ENCODE data around the gene GJD3. TPM values are rescaled to one million over a fixed set of nuclear protein-coding genes. Genes with fewer than 3 reads are reported as not detected.
"Not testable (repeated sequence)": the region's sequence is repeated elsewhere in the genome, so short reads cannot be mapped to it uniquely, and the experiment has no call there.

The GJD3 gene
- total RNA-seq, 1 donor from 2014 or later: not detected

DNA sequence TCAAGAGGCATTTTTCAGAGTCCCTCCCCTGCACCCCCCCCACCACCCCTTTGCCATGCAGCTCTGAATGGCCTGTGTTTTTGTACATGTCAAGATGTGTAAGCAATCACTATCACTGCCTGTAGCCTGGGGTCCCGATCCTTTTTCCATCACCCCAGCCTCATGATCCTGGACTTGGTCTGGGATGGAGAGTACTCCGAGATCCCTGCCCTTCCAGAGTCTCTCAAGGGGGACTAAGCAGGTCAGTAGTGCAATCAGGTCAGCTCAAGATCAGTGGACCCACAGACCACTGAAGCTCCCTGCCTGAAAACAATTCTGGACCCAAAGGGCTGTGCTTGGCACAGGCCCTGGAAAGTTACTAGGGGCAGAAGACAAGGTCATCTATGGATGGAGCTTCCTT lies 7.5 kb upstream of the GJD3 start:
- Histone ChIP-seq H3K27me3 (no peaks in the 10 kb centered on the region), H3K36me3 (no peaks in the 10 kb centered on the region), H3K4me1 (no peaks in the 10 kb centered on the region), H3K9me3 (no peaks in the 10 kb centered on the region), H3K27ac (no peak overlapping the region), H3K4me3 (no peak overlapping the region)
- TF ChIP-seq, protein P1, sequence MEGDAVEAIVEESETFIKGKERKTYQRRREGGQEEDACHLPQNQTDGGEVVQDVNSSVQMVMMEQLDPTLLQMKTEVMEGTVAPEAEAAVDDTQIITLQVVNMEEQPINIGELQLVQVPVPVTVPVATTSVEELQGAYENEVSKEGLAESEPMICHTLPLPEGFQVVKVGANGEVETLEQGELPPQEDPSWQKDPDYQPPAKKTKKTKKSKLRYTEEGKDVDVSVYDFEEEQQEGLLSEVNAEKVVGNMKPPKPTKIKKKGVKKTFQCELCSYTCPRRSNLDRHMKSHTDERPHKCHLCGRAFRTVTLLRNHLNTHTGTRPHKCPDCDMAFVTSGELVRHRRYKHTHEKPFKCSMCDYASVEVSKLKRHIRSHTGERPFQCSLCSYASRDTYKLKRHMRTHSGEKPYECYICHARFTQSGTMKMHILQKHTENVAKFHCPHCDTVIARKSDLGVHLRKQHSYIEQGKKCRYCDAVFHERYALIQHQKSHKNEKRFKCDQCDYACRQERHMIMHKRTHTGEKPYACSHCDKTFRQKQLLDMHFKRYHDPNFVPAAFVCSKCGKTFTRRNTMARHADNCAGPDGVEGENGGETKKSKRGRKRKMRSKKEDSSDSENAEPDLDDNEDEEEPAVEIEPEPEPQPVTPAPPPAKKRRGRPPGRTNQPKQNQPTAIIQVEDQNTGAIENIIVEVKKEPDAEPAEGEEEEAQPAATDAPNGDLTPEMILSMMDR (IDR thresholded peaks at IDR 0.05): no peak
- DNase-seq (ENCODE audit: low spot score in 2 of 2): peak in 1 of 2 donors; percentile 30
- intact Hi-C loops (cut with DNase I): no loop called here

DNA sequence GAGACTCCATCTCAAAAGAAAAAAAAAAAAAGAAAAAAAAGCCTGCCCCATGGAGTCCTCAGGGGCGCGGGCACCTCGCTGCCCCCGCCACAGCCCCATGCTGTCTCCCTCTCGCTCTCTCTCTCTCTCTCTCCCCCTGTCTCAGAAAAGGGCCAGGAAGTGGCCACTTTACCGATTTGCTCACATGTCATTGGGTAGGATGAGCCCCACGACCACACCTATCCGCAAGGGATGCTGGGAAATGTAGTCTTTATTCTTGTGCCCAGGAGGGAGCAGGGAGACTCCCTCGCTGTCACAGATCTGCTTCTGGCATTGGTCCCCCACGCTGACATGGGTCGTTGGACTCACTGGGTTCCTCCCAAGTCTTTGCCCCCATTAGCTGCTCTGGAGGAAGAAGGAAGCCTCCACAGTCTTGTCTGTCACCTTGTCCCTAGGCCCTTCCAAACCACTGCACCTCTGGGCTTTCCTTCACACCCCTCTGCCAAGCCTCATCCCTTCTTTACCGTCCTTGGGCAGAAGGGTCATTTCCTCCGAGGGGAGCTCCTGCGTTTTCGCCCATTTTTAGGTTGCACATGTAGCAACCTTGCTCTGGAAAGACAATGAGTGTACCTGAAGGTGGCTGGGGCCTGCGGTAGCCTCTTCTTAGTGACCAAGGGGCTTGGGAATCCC lies 6.9 kb upstream of the GJD3 start:
- Histone ChIP-seq H3K27me3 (no peaks in the 10 kb centered on the region), H3K4me3 (no peak overlapping the region), H3K4me1 (no peaks in the 10 kb centered on the region), H3K27ac (no peak overlapping the region), H3K9me3 (no peaks in the 10 kb centered on the region), H3K36me3 (no peaks in the 10 kb centered on the region)
- TF ChIP-seq, protein P1 (IDR thresholded peaks at IDR 0.05): no peak
- intact Hi-C loops (cut with DNase I): no loop called here
- DNase-seq (ENCODE audit: low spot score in 2 of 2): no peak

DNA sequence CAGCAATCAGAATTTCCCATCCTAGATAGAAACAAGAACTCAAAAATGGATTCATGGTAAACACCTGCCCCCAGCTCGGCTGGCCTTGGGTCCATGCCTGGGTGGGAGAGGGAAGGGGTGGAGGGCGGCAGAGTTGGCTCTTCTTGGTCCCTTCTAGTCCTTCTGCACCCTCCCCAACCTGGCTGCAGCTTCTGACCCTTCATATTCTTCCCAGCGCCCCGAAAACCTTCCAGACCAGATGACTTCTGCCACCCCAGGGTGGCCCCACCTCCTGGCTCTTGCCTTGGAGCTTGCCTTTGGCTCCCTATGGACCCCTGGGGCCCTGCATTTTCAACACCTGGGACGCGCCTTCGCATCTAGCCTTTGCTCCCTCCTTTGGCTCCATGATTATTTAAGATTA lies 5.4 kb upstream of the GJD3 start:
- no peak for DNase-seq (ENCODE audit: low spot score in 2 of 2)

DNA sequence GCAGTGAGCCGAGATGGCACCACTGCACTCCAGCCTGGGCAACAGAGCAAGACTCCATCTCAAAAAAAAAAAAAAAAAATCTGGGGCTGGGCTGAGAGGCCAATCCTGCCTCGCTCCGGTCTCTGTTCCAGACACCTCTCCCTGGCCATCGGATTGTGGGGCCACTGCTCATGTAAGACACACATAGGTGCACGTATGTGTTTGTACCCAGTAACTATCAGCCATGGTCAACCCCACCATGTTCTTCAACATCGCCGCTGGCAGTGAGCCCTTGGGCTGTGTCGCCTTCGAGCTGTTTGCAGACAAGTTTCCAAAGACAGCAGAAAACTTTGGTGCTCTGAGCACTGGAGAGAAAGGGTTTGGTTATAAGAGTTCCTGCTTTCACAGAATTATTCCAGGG lies 3.2 kb upstream of the GJD3 start:
- DNase-seq (ENCODE audit: low spot score in 2 of 2); intact Hi-C loops (cut with DNase I): not testable (repeated sequence)

More for the DNA sequence above, 5.4 kb upstream of the GJD3 start:
- Histone ChIP-seq H3K36me3 (no peaks in the 10 kb centered on the region), H3K9me3 (no peaks in the 10 kb centered on the region), H3K4me3 (no peak overlapping the region), H3K27ac (no peak overlapping the region), H3K27me3 (no peaks in the 10 kb centered on the region), H3K4me1 (no peaks in the 10 kb centered on the region)
- TF ChIP-seq, protein P1 (IDR thresholded peaks at IDR 0.05): no peak
- intact Hi-C loops (cut with DNase I): no loop called here

DNA sequence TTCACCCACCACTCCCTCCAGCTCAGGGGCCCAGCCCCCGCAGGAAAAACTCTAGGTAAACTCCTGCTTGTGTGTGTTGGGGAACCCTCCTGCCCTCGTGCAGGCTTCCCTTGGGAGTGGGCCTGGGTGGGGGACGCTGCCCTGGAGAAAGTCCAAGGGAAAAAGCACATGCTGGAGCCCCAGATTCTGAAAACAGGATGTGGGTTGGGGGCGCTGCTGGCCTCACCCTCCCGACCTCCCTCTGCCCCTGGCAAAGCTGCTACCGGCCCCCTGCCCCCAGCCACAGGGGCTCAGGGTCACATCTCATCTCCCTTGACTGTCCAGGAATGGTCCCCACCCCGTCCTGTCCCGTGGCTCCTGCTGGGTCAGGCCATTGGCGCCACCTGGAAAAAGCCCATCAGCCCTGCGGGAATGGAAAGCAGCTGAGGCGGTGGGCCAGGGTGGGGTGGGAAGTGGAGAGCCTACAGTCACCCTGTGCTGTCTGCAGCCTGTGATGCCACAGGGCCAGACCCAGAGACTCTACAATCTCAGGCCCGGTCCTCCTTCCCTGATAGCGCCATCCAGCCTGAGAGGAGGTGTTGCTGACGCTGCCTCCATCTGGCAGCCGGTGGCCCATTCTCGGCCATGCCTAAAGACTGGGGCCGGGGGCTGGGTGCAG lies 2.5 kb upstream of the GJD3 start:
- intact Hi-C loops (cut with DNase I): no loop called here
- Histone ChIP-seq H3K27ac (no peak overlapping the region), H3K36me3 (no peaks in the 10 kb centered on the region), H3K27me3 (no peaks in the 10 kb centered on the region), H3K9me3 (no peaks in the 10 kb centered on the region), H3K4me1 (peaks cover 0 to 4% of the 10 kb centered on the region in 2 donors), H3K4me3 (no peak overlapping the region)
- no peak for DNase-seq (ENCODE audit: low spot score in 2 of 2)
- TF ChIP-seq, protein P1 (IDR thresholded peaks at IDR 0.05): no peak

More for the DNA sequence above, 3.2 kb upstream of the GJD3 start:
- not testable (repeated sequence) for H3K27ac ChIP-seq, H3K9me3 ChIP-seq, H3K4me3 ChIP-seq, H3K4me1 ChIP-seq, H3K27me3 ChIP-seq, H3K36me3 ChIP-seq

DNA sequence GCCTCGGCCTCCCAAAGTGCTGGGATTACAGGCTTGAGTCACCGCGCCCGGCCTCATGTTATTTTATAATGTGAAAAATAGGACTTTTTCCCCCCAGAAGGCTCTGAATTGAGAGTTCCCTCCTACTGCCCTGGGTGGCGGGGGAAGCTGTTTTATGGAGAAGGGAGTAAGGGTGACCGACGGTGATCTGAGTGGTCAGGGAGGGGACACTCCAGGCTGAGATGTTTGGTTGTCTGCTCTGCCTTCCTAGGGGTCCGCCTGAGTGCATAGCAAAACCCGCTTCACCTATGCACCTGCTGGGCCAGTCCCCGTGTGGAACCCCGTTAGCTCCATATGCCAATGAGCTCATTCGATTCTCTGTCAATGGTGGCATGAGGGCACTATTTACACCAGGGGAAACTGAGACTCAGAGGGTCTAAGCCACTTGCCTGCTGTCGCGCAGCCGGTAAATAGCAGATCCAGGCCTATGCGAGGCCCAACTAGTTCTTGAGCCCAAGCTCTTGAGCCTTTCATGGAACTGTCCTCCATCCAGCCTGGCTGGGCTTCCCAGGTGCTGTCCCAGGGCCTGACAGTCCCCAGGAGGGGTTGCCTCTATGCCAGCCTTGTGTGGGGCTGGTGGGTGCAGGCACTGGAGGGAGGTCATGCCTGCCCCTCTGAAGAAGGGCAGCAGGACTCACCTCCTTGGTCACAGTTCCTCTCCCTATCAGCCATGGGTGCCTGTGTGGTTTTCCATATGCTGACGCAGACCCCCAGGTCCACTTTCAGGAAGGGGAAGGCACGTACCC lies 1.7 kb upstream of the GJD3 start:
- Histone ChIP-seq H3K27me3 (no peaks in the 10 kb centered on the region), H3K4me3 (no peak overlapping the region), H3K27ac (no peak overlapping the region), H3K9me3 (no peaks in the 10 kb centered on the region), H3K4me1 (peaks cover 0 to 4% of the 10 kb centered on the region in 2 donors), H3K36me3 (no peaks in the 10 kb centered on the region)
- intact Hi-C loops (cut with DNase I): no loop called here
- TF ChIP-seq, protein P1 (IDR thresholded peaks at IDR 0.05): no peak
- no peak for DNase-seq (ENCODE audit: low spot score in 2 of 2)
